Measurements from ENCODE around the gene GLIS1. TPM values are rescaled to one million over a fixed set of nuclear protein-coding genes. Genes with fewer than 3 reads are reported as not detected.

The GLIS1 gene
- polyA plus RNA-seq, 1 donor (not counting 4 experiments of a cell fraction or from before 2014, with no cell fraction given): not detected

DNA sequence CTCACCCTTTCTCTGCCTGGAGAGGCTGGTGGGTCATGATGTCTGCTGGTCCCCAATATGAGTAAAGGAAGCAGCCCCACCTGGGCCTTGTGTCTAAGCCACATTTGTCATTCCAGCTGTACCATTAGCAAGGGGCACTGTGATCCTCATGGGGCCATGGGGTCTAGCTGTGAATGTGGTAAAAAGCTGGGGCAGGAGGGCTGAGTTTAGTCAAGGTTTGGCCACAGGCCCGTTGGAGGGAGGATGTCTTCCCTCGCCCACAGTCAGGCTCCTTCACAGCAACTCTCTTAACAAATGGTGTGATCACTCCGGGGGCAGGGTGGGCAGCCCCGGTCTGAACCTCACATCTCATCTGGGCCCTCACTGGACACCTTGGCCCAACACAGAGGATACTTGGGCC is 164.3 kb downstream of the GLIS1 start:
- Histone ChIP-seq H3K4me2 (ENCODE audit: control insufficient read depth, extremely low read depth, insufficient read depth, low read depth, low read length) (no peak overlapping the region), H3K9me1 (ENCODE audit: control insufficient read depth, extremely low read depth, insufficient read depth, low read length) (no peaks in the 10 kb centered on the region), H4K20me1 (ENCODE audit: control insufficient read depth, extremely low read depth, insufficient read depth, low read length) (no peaks in the 10 kb centered on the region), H3K27ac (ENCODE audit: control insufficient read depth, insufficient read depth, low read length) (no peak overlapping the region), H3K9me3 (ENCODE audit: control insufficient read depth, low read depth, low read length) (no peaks in the 10 kb centered on the region), H3K36me3 (ENCODE audit: control insufficient read depth in 2 of 2, extremely low read depth in 1 of 2, insufficient read depth in 2 of 2, low read length in 2 of 2) (no peaks in the 10 kb centered on the region), H3K27me3 (ENCODE audit: control insufficient read depth, extremely low read depth, insufficient read depth, low read length) (no peaks in the 10 kb centered on the region), H2AFZ (ENCODE audit: control insufficient read depth, low read length) (no peak overlapping the region), H3K9ac (ENCODE audit: control insufficient read depth, extremely low read depth, insufficient read depth, low read length) (no peak overlapping the region), H3K4me1 (ENCODE audit: control insufficient read depth, extremely low read depth, insufficient read depth, low read length) (peaks cover 8% of the 10 kb centered on the region), H3K4me3 (ENCODE audit: control insufficient read depth in 2 of 3, extremely low read depth in 1 of 3, insufficient read depth in 2 of 3, low read depth in 1 of 3, low read length in 3 of 3) (no peak overlapping the region), H3K79me2 (ENCODE audit: control insufficient read depth, insufficient read depth, low read length) (no peaks in the 10 kb centered on the region)
- FAIRE-seq: no peak
- DNase-seq (ENCODE audit: low read depth, low spot score): no peak
- TF ChIP-seq, protein P1, sequence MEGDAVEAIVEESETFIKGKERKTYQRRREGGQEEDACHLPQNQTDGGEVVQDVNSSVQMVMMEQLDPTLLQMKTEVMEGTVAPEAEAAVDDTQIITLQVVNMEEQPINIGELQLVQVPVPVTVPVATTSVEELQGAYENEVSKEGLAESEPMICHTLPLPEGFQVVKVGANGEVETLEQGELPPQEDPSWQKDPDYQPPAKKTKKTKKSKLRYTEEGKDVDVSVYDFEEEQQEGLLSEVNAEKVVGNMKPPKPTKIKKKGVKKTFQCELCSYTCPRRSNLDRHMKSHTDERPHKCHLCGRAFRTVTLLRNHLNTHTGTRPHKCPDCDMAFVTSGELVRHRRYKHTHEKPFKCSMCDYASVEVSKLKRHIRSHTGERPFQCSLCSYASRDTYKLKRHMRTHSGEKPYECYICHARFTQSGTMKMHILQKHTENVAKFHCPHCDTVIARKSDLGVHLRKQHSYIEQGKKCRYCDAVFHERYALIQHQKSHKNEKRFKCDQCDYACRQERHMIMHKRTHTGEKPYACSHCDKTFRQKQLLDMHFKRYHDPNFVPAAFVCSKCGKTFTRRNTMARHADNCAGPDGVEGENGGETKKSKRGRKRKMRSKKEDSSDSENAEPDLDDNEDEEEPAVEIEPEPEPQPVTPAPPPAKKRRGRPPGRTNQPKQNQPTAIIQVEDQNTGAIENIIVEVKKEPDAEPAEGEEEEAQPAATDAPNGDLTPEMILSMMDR (optimal IDR thresholded peaks at IDR 0.05 in 1 of 3, IDR thresholded peaks at IDR 0.05 in 1 of 3, conservative IDR thresholded peaks at IDR 0.05 in 1 of 3; ENCODE audit: extremely low read depth in 1 of 3, insufficient read depth in 2 of 3, low read length in 3 of 3): no peak
- no peak for TF ChIP-seq EZH2 (IDR thresholded peaks at IDR 0.05; ENCODE audit: low read length)
- dilution Hi-C loops (cut with MboI; ENCODE audit: extremely low pct_ligation_motif_present, low sequenced_read_pairs): no loop called here

DNA sequence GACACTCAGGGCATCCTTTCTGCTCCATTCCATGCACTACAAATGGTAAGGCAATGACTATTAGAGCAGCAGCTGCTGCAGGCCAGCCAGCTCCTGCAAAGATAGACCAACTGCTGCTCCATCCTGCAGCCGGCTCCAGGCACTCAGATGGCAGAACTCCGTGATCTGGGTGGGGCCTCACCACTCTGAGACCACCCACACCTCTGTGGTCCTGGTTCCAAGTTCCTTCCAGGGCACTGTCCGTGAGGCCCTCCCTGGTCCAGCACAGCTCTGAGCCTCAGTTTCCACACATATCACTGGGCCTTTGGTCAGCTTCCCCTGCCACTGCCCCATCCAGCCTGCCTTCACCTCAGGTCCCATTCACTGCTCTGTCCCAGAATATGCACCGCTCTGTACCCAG is 165.0 kb downstream of the GLIS1 start:
- peaks cover 8% of the 10 kb centered on the region for H3K4me1 ChIP-seq (ENCODE audit: control insufficient read depth, extremely low read depth, insufficient read depth, low read length)
- no peak overlapping the region for H3K9ac ChIP-seq (ENCODE audit: control insufficient read depth, extremely low read depth, insufficient read depth, low read length)
- dilution Hi-C loops (cut with MboI; ENCODE audit: extremely low pct_ligation_motif_present, low sequenced_read_pairs): no loop called here
- TF ChIP-seq, protein P1 (optimal IDR thresholded peaks at IDR 0.05 in 1 of 3, IDR thresholded peaks at IDR 0.05 in 1 of 3, conservative IDR thresholded peaks at IDR 0.05 in 1 of 3; ENCODE audit: extremely low read depth in 1 of 3, insufficient read depth in 2 of 3, low read length in 3 of 3): no peak
- no peak for TF ChIP-seq EZH2 (IDR thresholded peaks at IDR 0.05; ENCODE audit: low read length)
- no peaks in the 10 kb centered on the region for H3K9me3 ChIP-seq (ENCODE audit: control insufficient read depth, low read depth, low read length)
- H3K4me2 ChIP-seq (ENCODE audit: control insufficient read depth, extremely low read depth, insufficient read depth, low read depth, low read length): no peak overlapping the region
- no peaks in the 10 kb centered on the region for H3K79me2 ChIP-seq (ENCODE audit: control insufficient read depth, insufficient read depth, low read length)
- DNase-seq (ENCODE audit: low read depth, low spot score) (no peak), FAIRE-seq (no peak)
- no peaks in the 10 kb centered on the region for H3K27me3 ChIP-seq (ENCODE audit: control insufficient read depth, extremely low read depth, insufficient read depth, low read length)
- no peaks in the 10 kb centered on the region for H3K9me1 ChIP-seq (ENCODE audit: control insufficient read depth, extremely low read depth, insufficient read depth, low read length)
- H3K36me3 ChIP-seq (ENCODE audit: control insufficient read depth in 2 of 2, extremely low read depth in 1 of 2, insufficient read depth in 2 of 2, low read length in 2 of 2): no peaks in the 10 kb centered on the region
- H2AFZ ChIP-seq (ENCODE audit: control insufficient read depth, low read length): no peak overlapping the region
- H3K27ac ChIP-seq (ENCODE audit: control insufficient read depth, insufficient read depth, low read length): no peak overlapping the region
- H4K20me1 ChIP-seq (ENCODE audit: control insufficient read depth, extremely low read depth, insufficient read depth, low read length): no peaks in the 10 kb centered on the region
- H3K4me3 ChIP-seq (ENCODE audit: control insufficient read depth in 2 of 3, extremely low read depth in 1 of 3, insufficient read depth in 2 of 3, low read depth in 1 of 3, low read length in 3 of 3): no peak overlapping the region

All from keratinocyte (primary cell).